Measurements from ENCODE around the gene MAPK12.

The MAPK12 gene

GRCh38 chr22:50226875-50227165, 34.7 kb downstream of the MAPK12 start:
- no peak for FAIRE-seq

- FAIRE-seq = no peak
These were observed 35.2 kb downstream of the MAPK12 start for GRCh38 chr22:50226063-50226874.

- no peak for FAIRE-seq
These were observed 36.1 kb downstream of the MAPK12 start for GRCh38 chr22:50225200-50225969.

- FAIRE-seq = no peak
These were observed 37.4 kb downstream of the MAPK12 start for GRCh38 chr22:50224071-50224470.

- no peak for FAIRE-seq
These were observed 39.0 kb downstream of the MAPK12 start for GRCh38 chr22:50222508-50222907.

- FAIRE-seq = no peak
These were observed 39.8 kb downstream of the MAPK12 start for GRCh38 chr22:50221410-50222300.

GRCh38 chr22:50220603-50221409, 40.7 kb downstream of the MAPK12 start:
- FAIRE-seq = no peak

GRCh38 chr22:50219800-50220602, 41.5 kb downstream of the MAPK12 start:
- no peak for FAIRE-seq

GRCh38 chr22:50218996-50219727, 42.3 kb downstream of the MAPK12 start:
- no peak for FAIRE-seq

- FAIRE-seq = no peak
These were observed 43.1 kb downstream of the MAPK12 start for GRCh38 chr22:50218153-50218995.

GRCh38 chr22:50217543-50218152, 43.8 kb downstream of the MAPK12 start:
- no peak for FAIRE-seq

GRCh38 chr22:50216684-50217520, 44.6 kb downstream of the MAPK12 start:
- FAIRE-seq = no peak

- no peak for FAIRE-seq
These were observed 45.3 kb downstream of the MAPK12 start for GRCh38 chr22:50216055-50216683.

GRCh38 chr22:50215297-50216054, 46.0 kb downstream of the MAPK12 start:
- no peak for FAIRE-seq

GRCh38 chr22:50213263-50213662, 48.2 kb downstream of the MAPK12 start:
- no peak for FAIRE-seq

GRCh38 chr22:50211147-50211546, 50.3 kb downstream of the MAPK12 start:
- FAIRE-seq = no peak
